GM12892 (cell line): ENCODE results near the gene CTXN1.

Experiments
- POLR2A ChIP-seq: IDR thresholded peaks from 2 replicates; pipeline ENCODE4 v1.6.1; 2011; ENCODE audit warnings: low read depth, low read length, control low read depth
- POLR2AphosphoS5 ChIP-seq: IDR thresholded peaks from 2 replicates; pipeline ENCODE4 v1.6.1; 2011; ENCODE audit warnings: low read depth, low read length, control low read depth
- TAF1 ChIP-seq: IDR thresholded peaks from 2 replicates; pipeline ENCODE4 v1.6.1; 2011; ENCODE audit warnings: low read depth, mild to moderate bottlenecking, control low read depth, low read length, borderline replicate concordance

- TF ChIP-seq POLR2AphosphoS5, result no peak
- no peak for TF ChIP-seq POLR2A
- no peak for TF ChIP-seq TAF1
Measured at GRCh38 chr19:7909471-7910067, 16.4 kb downstream of the CTXN1 start.
